Fibroblast of upper back skin (primary cell): ENCODE data around the gene RIMBP2.

ENCODE experiments used
- DNase-seq: peaks from one replicate; pipeline ENCODE4 v3.0.0-alpha.2; 2013

RIMBP2 gene

DNA sequence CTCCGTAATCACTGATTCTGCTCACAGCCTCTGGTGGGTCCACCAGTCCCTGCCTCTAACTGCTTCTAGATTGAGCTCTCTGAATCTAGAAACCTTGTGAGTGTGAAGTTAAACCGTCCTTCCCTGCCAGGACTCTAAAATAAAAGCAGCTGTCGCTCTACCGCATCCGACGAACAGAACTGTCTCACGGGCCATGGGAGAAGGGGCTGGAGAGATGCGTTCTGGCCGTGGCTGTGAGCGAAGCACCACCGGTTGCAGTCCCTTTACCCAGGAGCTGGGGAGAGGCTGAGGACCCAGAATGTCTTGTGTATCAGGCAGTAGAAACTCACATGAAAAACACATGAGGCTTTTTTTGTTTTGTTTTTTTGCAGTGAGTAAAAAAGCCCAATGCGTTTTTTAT lies 218.8 kb downstream of the RIMBP2 start:
- DNase-seq: no peak

DNA sequence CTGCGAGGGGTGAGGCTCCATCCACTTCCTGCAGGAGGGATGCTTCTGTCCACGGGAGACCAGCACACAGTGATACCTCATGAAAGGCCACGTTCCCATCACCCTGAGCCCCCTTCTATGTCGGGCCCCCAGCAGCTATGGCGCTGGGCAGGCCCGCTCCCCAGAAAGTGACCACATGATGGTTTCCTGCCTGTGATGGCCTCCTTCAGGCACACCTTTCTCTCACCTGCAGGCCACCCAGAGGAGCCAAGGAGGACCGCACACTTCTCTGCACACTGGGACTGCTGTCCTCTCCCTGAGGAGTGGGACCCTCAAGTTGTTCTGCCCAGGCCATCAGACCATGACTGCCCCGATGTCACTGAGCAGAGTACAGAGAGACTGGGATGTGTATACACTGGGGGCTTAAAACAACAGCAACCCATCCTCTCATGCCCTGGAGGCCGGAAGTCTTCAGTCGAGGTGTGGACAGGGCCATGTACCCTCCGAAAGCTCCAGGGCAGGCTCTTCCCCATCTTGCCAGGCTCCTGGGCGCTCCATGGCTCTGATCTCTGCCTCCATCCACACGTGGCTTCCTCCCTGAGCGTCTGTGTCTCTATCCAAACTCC lies 219.5 kb downstream of the RIMBP2 start:
- DNase-seq: no peak

GRCh38 chr12:130495156-130495555 lies 220.9 kb downstream of the RIMBP2 start:
- no peak for DNase-seq

GRCh38 chr12:130494736-130495135 lies 221.4 kb downstream of the RIMBP2 start:
- no peak for DNase-seq

GRCh38 chr12:130493951-130494350 lies 222.1 kb downstream of the RIMBP2 start:
- no peak for DNase-seq

DNA sequence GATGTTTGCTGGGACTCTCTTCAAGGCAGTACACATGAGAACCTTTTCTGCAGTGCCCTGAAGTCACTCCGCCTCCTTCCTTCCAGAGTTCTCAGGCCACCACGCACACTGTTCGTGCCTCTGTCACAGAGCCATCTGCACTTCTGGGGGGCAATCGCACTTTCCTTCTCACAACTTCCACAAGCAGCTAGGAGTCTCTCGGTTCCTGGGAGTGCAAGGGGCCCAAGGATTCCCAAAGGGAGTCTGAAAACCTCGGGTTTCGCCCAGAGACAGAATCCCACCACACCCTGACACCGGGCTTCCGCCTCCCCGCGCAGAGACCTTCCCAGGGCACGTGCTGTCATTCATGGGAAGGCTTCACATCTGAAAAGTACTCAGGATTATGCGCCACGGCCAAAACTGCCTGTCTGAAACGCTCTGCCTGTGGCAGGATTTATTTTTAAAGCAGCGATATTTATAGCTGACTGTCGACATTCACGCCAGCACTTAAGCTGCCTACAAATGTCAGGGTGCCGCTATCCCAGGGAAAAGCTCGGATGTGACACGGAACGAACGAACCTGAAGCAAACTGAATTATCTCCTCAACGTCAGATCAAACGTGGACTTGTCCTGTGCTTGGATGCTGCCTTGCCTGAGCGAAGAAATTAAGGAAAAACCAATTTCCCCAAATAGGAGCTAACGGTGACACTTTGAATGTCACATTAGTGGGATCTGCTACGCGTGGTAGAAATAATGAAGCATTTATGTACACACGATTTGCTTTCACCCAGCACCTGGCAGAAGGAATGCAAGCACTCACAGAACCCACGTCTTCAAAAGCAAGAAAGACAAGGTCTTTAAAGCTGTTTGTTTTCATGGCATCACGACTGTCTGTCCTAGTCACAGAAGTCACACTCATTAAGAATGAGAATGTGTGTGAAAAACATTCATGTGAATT lies 224.4 kb downstream of the RIMBP2 start:
- no peak for DNase-seq

GRCh38 chr12:130490674-130491073 lies 225.4 kb downstream of the RIMBP2 start:
- no peak for DNase-seq

- no peak for DNase-seq
Observed at GRCh38 chr12:130489293-130489692, 226.8 kb downstream of the RIMBP2 start.

- DNase-seq: no peak
Observed at GRCh38 chr12:130488358-130488710, 227.8 kb downstream of the RIMBP2 start.

DNA sequence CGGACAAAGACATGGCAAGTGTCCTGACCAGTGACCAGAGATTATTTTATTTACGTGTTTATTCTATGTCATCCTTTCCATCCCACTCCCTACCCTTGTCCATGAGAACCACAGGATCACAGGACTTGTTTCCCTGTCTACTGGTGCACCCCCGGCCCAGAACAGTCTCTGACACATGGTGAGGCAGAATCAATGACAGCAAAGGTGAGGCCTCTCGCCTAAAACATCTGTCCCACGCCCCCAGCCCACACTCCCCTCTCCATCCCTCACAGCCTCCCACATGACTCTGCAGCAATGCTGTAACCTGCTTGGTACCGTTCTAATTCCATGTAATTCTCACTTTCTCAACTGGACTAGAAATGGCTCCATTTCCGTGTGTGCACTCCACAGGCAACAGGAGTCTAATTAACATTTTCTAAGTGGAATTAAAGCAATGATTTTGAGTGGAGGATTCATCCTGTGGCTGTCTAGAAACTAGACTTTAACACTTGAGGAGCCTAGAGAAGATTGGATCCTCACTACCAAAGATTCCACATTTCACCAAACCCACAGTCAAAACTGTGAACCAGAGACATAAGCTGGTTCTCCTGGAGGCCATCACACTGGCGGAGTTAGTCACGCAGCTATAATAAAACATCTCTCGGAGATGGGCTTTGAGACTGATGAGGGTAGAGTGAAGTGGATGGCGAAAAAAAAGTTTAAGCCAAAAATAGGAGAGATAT lies 228.3 kb downstream of the RIMBP2 start:
- DNase-seq: no peak

DNA sequence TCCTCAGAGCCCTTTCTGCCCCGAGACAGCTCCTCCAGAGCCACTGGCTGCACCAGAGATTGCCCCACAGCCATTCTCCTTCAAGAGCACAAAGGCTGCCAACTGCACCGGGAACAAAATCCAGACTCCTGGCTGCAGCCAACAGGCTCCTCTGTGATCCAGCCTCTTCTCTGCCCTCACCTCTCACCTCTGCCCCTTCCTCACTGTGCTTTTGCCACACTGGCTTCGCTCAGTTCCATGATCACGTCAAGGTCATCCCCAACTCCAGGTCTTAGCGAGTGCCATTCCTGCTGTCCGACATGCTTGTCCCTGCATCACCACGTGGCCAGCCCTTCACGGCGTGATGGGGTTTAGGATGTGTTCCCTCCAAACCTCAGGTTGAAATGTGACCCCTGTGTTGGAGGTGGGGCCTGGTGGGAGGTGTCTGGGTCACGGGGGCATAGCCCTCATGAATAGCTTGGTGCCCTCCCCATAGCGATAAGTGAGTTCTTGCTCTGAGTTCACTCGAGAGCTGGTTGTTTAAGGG lies 229.1 kb downstream of the RIMBP2 start:
- DNase-seq: no peak

GRCh38 chr12:130486146-130486435 lies 230.0 kb downstream of the RIMBP2 start:
- DNase-seq: no peak

GRCh38 chr12:130485291-130486145 lies 230.6 kb downstream of the RIMBP2 start:
- DNase-seq: no peak

- DNase-seq: no peak
Observed at GRCh38 chr12:130484221-130484620, 231.9 kb downstream of the RIMBP2 start.

DNA sequence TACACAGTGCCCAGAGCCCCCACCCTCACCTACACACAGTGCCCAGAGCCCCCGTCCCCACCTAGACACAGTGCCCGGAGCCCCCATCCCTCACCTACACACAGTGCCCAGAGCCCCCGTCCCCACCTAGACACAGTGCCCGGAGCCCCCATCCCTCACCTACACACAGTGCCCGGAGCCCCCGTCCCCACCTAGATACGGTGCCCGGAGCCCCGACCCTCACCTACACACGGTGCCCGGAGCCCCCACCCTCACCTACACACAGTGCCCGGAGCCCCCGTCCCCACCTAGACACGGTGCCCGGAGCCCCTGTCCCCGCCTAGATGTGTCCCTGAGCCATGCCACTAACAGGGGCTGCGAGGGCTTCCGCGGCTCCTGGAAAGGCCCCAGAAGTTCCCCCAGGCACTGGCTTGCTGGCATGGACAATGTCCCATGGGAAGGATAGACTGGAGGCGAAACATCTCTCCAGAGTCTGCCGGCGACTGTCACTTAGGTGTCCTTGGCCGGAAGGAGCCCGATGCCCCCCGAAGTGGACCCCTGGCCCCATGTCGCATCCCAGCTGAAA lies 232.4 kb downstream of the RIMBP2 start:
- no peak for DNase-seq

DNA sequence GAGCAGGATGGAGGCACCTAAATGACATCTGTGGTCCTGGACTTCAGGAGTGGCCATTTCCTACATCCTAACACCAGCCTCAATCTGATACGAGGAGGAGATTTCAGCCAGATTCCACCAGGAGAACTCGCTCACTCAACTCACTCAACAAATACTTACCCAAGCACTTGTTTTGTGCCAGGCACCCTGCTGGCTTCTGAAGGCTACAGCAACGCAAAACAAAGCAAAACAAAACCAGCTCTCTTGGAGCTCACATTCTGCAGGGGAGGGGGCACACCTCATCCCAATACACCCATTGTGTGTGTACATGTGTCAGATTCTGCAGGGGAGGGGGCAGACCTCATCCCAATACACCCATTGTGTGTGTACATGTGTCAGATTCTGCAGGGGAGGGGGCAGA lies 233.7 kb downstream of the RIMBP2 start:
- DNase-seq: no peak

GRCh38 chr12:130481392-130481879 lies 234.7 kb downstream of the RIMBP2 start:
- DNase-seq: no peak

DNA sequence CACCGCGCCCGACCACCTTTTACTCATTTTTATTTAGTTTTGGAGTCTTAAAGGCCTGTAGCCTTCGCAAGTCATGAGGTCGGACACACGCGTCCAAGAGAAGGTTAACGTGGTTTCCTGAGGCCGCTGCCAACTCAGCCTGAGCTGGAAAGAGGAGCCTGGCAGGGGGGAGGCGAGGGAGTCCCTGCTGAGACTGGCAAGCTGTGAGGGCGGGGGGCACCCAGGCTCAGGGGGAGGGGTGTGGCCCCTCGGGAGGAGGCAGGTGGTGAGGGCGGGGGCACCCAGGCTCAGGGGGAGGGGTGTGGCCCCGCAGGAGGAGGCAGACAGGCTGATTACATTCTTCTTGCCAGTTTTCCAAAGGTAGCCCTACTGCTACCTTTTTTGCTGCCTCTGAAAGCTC lies 235.2 kb downstream of the RIMBP2 start:
- DNase-seq: no peak

GRCh38 chr12:130480231-130480630 lies 235.9 kb downstream of the RIMBP2 start:
- DNase-seq: no peak

DNA sequence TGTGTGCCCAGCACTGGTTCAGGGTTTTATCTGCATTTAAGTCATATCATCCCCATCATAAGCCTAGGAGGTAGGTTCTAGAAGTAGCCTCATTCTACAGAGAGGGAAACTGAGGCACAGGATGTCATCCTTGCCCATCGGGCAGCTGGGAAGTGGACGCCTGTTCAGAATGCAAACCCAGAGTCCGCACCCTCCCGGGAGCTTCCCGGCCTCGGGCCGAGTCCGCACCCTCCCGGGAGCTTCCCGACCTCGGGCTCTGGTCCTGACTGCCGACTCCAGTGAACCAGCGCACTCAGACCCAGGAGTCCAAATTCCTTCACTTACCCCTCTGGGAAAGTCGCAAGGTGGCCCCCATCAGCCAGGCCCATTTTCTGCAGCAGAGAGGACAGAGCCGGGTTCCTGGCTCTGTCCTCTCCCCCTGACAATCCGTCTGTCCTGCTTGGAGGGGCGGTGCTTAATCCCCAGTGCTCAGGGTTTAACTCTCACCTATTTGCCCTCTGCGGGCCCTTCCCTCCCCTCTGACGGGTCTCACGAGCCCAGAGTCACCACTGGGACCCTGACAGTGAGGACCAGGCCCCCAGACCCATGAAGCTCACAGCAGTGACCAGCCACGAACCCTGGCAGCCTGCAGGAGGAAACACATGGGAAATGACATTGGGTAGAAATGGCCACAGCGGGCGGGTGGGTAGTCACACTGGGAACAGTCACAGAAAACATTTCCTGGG lies 236.5 kb downstream of the RIMBP2 start:
- no peak for DNase-seq

GRCh38 chr12:130478786-130479185 lies 237.3 kb downstream of the RIMBP2 start:
- no peak for DNase-seq

DNA sequence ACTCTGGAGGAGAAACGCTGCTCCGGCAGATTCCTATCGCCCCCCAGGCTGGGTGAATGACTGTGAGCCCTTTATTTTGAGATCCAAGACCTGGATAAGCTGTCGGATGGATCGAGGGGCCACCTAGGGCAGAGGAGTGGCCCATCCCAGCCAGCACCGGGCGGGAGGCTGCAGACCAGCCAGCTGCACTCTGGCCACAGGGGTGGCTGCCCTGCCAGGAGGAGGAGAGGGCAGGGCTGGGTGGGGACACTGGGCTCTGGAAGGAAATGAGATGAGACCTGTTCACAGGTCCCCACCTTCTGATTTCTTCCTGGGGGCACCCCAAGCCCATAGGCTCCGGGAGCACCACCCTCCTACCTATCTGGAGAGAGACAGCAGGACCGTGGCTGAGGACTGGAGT lies 238.4 kb downstream of the RIMBP2 start:
- no peak for DNase-seq
